Activated CD4-positive, CD25-positive, alpha-beta regulatory T cell treated with anti-CD3 and anti-CD28 coated beads, Interleukin-2, amount 50 U/mL, for 16 hours (primary cell): ENCODE results near the gene CDC20.

Source experiments
- DNase-seq: peaks from one replicate; pipeline ENCODE4 v3.0.0-alpha.2; 2020; ENCODE audit warnings: low read depth, low spot score

CDC20 gene

DNA sequence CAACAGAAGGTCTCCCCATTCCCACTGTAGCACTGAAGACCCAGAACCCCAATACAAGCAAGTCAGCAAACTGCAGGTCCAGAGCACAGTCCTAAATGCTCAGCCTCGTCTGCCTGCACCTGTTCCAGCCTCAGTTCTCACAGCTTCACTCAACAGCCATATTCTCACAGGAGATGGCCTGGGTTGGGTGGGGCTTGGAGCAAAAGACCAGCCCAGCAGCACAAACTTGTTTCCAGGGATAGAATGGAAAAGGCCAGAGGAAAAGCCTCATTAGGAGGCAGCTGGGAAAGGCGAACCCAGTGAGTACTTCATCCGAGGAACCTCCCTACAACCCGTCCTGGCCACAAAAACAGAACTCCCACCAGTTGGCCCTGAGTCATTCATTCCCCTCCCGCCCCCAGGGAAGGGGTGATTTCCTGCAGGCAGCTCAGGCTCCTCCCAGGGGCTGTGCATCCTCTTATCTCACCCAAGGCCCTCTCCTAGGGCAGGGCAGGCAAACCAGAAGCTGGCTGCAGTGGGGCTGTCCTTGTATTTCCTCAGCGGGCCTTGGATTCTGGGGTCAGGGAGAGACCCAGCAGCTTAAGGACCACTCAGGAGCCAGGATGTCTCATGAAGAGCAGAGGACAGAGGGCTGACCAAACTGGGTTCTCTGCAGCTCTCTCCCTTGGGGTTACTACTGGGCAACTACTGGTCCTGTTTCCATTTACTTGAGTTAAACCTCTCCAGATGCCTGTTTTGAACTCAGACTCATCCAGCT, 28.6 kb upstream of the CDC20 start:
- DNase-seq: no peak

DNA sequence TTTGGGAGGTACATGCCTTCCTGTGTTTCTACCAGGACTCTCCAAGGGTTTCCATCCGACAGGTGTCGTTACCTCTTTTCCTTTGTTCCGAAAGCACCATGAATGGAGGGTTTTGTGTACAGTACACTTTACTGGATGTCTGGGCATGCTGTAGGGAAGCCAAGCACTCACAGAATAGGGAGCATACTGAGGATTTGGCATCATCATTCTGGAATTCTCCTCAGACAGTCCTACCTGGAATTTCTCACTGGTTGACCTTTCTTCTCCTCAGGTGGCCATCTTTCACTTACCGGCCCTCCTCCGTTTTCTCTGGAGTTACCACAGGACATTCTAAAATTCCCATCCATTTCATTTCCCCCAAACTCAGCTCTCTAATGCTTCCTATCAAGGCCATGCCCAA, 27.1 kb upstream of the CDC20 start:
- DNase-seq: no peak

DNA sequence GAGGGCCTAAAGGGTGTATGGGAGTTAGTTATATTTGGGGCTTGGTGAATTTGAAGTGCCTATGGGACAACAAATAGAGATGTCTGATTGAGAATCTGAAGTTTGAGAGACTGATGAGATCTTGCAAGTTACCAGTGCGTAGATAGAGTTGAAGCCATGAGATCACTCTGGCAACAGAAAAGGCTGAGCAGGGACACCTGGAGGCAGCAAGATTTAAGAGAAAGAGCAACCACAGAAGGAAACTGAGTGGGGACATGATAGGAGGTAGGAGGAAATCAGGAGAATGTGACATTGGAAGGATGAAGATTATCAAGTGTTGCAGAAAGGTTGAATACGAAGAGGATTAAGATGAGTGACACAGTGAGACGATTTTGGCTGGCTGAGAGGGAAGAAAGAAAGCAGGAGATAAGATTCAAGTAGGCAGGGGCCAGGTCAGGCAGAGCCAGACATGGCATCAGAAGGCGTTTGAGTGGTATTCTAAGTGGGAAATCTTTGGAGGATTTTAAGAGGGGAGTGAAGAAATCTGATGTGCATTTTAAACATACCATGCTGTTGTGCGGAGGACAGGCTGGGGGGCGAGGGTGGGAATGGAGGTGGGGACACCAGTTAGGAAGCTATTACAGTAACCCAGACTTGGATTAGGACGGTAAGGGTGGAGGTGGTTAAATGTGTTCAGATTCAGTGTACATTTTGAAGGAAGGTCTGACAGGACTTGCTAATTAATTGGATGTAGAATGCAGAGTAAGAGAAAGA, 24.2 kb upstream of the CDC20 start:
- DNase-seq: no peak

DNA sequence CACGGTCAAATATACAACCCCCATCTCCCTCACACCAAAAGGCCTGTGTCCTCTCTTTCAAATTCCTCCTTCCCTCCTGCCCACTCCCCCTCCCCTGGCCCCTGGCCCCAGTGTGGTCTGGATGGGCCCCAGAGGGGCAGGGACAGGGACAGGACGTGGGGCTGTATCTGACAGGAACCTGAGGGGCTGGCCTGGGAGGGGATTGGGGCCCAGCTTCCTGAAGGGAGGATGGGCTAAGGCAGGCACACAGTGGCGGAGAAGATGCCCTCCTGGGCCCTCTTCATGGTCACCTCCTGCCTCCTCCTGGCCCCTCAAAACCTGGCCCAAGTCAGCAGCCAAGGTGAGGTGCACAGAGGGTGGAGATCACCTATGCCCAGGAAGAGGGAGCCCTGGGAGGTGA, 21.2 kb upstream of the CDC20 start, which contains the start of gene MPL:
Gene MPL, plus strand, starts transcription at position 231 of the 400 bp plus-strand sequence. Its CDS starts 31 bp downstream, at position 262.
- DNase-seq: no peak

DNA sequence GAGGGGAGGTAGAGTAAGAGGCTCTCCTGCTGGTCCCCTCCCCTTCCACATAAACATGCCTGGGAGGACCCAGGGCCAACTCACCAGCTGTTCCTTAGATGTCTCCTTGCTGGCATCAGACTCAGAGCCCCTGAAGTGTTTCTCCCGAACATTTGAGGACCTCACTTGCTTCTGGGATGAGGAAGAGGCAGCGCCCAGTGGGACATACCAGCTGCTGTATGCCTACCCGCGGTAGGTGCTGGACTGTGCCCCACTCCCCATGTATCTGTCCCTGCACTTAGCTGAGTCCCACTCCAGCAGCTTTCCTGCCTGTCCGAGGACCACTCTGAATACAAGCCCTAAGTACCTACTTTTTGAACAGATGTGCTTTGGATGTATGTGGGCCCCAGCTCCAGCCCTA, 20.8 kb upstream of the CDC20 start:
- no peak for DNase-seq

DNA sequence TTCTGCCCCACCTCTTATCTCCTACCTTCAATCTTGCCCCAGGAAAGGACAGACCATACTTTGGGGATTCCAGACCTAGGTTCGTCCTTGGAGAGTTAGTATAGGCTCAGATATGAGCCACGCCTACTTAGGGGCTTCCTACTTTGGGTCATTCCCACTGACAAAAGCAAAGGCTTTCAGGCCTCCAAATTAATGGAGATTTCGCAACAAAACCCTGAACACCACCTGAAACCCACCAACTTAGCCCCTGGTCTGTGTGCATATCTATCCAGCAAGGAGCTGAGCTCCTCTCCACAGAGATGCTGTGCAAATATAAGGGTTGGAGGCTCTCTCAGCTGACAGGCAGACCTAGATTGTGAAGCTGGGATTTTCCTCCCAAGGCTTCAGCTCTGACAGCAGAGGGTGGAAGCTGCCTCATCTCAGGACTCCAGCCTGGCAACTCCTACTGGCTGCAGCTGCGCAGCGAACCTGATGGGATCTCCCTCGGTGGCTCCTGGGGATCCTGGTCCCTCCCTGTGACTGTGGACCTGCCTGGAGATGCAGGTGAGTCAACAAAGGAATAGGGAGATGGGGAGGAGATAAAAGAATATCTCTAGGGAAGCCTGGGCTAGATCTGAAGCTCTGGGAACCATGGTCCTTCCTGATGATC, 19.1 kb upstream of the CDC20 start:
- DNase-seq: no peak

DNA sequence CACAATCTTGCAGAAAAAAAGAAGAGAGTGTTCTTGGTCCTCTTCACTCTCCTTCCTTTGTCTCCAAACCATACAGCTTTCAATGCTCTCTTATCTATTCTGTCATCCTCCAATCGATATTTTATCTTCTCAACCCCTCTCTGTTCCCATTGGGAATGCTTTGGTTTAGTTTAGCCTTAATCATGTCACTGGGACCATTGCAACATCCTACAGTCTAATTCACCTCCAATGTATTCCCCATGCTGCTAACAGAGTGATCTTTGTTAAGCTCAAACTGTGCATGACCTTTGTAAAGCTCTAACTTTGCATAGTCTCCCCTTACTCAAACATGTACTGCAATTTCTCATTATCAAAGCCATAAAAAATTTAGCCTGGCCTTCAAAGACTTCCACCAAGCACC, 18.2 kb upstream of the CDC20 start:
- no peak for DNase-seq

DNA sequence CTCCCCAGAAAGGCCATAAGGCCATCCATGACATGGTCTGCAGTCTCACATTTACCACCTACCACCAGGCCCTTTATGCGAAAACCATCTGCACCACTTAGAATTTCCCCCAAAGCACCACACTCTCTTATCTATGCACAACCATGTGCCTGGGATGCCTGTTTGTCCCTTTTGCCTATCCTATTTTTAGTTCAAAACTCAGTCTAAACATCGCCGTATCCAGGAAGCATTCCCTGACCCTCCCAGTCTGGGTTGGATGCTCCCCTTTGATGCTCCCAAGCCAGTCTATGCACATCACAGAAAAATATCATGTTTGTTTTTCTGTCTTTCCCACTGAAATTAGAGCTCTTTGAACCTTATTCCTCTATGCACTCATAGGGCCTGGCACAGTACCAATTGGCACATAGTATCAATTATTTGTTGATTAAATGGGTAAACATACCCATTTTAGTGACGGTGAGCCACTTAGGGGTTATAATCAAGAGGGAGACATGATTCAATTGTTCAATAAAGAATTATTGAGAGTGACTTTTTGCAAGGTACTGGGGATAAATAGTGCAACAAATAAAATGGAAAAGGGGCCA, 14.4 kb upstream of the CDC20 start:
- no peak for DNase-seq

DNA sequence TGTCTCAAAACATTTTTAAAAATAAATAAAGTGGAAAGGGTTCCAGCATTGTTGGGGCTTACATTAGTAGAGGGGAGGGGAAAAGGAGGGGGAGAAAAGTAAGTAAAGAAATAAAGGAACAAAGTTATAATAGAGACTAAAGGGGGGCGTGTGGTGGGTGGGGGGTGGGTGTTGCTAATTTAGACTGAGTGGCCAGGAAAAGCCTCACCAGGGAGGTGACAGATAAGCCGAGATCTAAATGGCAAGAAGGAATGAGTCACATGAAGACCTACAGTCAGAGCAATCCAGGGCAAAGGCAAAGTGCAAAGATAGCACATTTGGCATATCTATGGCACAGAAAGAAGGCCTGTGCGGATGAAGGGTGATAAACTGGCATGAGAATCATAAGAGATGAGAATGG, 13.7 kb upstream of the CDC20 start:
- DNase-seq: no peak

DNA sequence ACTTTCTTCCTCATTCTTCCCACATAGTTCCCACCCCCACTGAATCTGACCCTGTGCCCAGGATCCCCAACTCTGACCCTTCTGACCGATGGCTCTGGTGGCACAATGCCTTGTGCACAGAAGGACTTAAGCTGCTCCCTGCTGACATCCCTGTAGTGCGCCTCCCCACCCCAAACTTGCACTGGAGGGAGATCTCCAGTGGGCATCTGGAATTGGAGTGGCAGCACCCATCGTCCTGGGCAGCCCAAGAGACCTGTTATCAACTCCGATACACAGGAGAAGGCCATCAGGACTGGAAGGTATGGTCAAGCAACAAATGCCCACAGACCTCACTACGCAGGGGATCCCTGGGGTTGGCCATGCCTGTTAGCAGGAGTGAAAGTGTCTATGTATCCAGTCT, 12.1 kb upstream of the CDC20 start:
- DNase-seq: no peak

DNA sequence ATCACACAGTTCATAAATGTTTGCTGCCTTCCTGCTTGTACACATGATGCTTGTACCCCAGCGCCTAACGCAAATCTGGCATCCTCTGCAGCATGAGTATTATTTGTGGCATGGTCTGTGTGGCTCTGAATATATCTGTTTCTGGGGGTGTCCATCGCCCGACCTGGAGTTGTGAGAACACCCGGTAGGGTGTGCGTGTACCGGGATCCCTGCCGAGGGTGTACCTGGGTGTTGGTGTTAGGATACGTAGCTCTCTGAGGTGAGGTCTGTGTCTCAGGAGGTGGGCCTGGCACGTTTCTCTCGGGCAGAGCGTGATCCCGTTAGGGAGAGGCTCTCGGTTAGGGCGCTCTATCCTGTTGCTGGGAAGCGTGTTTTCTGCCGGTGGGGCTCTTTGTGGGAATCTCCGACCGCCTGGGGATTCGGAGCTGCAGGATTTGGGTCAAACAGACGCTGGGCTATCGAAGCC, 10.4 kb upstream of the CDC20 start:
- DNase-seq: no peak

DNA sequence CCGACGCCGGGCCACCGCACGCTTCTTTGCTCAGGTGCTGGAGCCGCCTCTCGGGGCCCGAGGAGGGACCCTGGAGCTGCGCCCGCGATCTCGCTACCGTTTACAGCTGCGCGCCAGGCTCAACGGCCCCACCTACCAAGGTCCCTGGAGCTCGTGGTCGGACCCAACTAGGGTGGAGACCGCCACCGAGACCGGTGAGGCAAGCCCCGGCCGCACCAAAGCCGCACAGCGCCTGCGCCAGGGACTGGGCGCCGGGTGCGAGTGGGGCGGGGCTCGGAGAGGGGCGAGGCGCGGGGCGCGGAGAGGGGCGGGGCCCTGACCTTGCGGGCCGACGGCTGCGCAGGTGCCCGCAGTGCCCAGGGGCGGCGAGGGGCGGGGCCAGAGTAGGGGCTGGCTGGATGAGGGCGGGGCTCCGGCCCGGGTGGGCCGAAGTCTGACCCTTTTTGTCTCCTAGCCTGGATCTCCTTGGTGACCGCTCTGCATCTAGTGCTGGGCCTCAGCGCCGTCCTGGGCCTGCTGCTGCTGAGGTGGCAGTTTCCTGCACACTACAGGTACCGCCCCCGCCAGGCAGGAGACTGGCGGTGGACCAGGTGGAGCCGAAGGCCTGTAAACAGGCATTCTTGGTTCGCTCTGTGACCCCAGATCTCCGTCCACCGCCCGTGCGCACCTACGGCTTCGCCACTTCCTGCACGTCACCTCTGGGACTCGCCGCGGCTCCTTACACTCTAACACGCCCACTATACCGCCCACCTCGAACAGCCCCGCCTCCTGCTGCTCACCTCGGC, 9.8 kb upstream of the CDC20 start:
- DNase-seq: no peak

DNA sequence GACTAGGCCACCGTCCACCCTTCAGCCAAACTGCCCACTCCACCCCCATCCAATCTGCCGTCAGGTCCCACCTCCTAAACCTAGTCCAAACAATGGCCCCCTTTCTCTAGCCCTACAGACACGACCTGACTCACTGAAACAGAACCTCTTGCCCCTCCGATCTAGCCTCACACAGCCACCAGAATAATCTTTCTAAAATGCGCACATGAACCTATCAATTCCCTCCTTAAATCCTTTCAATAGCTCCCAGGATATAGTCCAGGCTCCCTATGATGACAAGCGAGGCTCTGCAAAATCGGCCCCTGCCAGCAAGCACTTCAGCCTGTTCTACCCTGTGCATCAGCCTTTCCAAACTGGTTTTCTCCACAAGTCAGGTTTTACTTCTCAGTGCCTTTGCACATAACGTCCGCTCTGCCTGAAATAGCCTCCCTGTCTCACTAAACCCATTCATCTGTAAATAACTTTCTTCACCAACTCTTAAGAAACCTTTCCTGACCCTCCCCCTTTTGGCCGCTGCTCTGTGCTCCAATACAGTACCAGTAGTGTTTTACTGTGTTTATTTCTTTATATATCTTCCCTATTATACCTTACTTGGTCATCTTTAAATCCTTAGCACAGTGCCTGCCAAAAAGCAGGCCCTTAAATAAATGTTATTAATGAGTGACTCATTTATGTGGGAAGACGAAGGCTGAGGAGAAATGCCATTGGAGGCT, 9.0 kb upstream of the CDC20 start:
- no peak for DNase-seq

DNA sequence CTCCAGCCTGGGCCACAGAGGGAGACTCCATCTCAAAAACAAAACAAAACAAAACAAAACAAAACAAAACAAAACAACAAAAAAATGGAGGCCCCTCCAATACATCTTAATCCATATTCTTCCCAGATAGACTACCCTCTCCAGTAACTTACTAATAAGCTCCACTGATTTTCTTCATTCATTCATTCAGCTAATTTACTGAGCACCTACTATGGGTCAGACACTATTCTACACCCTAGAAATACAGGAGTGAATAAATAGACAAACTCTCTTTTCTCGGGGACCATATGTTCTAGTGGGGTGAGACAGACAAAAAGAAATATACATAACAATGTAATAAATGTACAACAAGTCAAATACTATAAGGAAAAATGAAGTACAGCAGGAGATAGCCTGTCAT, 7.8 kb upstream of the CDC20 start:
- no peak for DNase-seq

DNA sequence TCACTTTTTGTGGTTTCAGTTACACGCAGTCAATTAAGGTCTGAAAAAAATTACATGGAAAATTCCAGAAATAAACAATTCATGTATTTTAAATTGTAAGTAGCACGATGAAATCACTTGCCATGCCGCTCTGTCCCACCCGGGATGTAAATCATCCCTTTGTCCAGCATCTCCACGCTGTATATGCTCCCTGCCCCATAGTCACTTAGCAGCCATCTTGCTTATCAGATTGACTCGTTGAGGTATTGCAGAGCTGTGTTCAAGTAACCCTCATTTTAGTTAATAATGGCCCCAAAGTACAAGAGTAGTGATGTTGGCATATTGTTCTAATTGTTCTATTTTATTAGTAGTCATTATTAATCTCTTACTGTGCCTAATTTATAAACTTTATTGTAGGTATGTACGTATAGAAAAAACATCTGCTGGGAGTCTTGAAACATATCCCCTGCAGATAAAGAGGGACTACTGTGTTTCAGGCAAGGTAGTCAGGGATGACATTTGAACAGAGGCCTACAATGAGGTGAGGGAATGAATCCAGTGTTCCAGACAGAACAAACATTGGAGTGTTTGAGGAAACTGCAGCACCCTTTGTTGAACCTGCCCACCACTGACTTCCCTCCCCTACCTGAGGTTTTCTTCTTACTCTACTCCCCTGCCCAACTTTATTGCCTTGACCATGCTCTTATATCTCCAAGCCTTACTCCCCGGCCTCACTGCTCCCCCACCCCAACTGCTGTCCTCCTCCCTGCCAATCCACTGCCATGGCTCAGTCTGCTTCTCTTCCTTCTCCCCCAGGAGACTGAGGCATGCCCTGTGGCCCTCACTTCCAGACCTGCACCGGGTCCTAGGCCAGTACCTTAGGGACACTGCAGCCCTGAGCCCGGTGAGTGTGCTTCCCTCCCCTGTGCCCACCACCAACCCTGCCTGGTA, 7.1 kb upstream of the CDC20 start:
- no peak for DNase-seq

DNA sequence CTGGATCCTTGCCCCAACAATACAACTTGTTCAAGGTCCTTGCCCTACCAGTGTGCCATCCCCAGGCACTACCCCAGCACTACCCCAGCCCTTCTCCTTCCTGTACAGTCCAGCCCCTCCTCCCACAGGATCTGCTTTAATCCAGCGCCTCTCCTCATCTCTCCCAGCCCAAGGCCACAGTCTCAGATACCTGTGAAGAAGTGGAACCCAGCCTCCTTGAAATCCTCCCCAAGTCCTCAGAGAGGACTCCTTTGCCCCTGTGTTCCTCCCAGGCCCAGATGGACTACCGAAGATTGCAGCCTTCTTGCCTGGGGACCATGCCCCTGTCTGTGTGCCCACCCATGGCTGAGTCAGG, 6.5 kb upstream of the CDC20 start:
- no peak for DNase-seq

DNA sequence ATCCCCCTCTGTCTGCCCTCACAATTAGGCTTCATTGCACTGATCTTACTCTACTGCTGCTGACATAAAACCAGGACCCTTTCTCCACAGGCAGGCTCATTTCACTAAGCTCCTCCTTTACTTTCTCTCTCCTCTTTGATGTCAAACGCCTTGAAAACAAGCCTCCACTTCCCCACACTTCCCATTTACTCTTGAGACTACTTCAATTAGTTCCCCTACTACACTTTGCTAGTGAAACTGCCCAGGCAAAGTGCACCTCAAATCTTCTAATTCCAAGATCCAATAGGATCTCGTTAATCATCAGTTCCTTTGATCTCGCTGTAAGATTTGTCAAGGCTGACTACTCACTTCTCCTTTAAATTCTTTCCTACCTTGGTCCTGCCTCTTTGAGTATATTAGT, 5.9 kb upstream of the CDC20 start:
- no peak for DNase-seq

DNA sequence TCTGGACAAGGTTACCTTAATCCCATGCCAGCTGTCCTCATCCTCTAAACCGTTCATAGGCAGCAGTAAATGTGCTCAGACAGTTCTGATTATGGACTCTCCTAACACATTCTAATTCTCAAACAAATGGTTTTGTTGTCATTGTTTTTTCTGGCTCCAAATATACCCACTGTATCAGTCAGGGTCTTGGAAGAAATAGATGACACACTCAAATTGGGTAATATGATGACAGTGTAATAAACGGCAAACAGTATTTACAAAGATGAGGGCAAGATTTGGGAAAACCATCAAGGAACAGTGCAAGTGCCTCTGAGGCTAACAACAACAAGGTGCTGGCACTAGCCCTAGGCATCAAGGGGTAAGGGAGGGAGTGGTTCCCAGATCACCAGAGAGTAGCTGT, 4.3 kb upstream of the CDC20 start:
- DNase-seq: no peak

DNA sequence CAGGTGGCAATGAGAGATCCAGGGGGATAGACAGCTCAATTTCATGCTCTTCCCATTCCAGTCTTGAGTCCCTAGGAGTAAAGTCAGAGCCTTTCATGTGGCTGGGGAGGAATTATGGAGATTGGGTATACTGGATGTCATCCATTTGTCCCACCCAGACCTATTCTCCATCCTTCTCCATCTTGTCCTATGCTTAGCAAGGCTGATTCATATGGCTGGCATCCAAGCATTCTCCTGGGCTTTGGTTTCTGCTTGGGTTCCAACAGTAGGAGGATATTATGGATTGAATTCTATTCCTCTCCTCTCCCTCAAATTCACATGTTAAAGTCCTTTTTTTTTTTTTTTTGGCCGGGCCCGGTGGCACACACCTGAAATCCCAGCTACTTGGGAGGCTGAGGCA, 3.8 kb upstream of the CDC20 start:
- no peak for DNase-seq

DNA sequence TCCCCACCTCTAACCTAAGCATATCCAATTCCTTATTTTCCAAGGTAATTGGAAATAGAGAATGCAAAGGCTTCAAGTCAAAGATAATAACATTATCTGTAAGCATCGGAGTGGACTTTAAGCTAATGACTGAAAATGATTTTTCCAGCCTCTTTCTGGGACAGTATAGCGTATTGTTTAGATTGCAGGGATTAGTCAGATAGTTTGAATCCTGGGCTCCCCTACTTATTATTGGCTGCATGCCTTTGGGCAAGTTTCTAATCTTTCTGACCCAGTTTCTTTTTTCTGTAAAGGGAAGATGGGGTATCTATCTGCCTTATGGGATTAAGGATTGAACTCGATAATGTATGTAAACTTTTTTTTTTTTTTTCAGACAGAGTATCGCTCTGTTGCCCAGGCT, 1.5 kb upstream of the CDC20 start:
- no peak for DNase-seq
